NOMO-1 (cell line): ENCODE measurements around the gene CTR9.

Experiments used
- DNase-seq, 2 experiments: peaks; one replicate each; lab custom pipeline; 2025; ENCODE audit not compliant: unreplicated experiment in 2 of 2; lab: John Stamatoyannopoulos, UW

The CTR9 gene

GRCh38 chr11:10742460-10743208, 8.4 kb upstream of the CTR9 start:
- no peak for DNase-seq

DNA sequence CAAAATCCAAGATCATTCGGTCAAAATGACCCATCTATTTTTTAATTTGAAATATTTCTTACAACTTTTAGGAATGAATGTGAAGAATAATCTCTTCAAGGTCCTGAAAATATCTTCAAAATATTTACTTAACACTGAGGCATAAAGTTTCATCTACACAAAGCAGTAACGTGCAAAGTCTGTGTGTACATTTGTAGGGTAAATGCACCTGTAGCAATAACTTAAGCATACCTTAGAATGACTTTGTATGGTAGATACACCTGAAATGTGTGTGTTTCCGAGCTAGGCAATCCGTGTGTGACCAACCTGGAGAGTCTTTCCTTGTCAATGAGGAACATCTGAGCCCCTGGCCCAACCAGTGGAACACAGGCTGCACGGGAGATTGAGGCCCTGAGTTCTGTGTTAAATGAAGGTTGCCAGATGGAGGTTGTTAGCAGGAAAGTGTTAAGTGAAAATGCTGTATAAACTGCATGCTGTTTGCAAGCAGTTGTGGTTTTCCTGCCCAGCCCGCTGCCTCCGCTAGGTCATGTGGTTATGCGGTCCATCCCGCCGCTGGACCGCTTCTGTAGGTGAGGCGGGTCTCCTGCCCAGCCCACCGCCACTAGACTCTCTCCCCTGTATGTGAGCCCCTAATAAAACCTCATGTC, 7.6 kb upstream of the CTR9 start:
- peak in 1 of 2 experiments; percentile 7 for DNase-seq

DNA sequence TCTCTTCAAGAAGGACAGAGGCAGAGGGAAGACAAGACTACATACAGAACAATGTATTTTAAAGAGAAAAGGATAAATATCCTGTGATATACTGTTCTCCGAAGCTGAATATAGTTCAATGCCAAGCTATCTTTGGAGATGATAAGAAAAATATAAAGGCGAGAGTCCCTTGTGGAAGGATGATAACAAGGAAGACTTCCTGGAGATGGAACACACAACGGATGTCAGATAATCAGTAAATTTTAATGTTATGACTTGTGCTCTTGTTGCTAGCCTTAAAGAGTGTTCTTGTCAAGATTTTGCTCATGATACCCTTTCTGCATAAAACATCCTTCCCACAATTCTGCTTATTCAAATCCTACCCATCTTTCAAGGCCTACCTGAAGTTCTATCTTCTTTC, 6.8 kb upstream of the CTR9 start:
- no peak for DNase-seq

DNA sequence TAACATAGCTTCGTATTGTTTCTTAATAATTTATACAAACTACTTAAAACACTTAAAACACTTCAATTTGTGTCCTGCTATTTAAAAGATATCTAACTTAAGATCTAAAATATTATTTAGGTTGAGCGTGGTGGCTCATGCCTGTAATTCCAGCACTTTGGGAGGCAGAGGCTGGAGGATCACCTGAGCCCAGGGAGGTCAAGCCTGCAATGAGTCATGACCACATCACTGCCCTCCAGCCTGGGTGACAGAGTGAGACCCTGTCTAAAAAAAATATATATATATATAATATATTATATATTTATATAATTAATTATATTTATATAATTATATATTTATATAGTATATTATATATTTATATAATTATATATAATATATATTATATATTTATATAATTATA, 4.2 kb upstream of the CTR9 start:
- no peak for DNase-seq

GRCh38 chr11:10747733-10748132, 3.3 kb upstream of the CTR9 start:
- no peak for DNase-seq

DNA sequence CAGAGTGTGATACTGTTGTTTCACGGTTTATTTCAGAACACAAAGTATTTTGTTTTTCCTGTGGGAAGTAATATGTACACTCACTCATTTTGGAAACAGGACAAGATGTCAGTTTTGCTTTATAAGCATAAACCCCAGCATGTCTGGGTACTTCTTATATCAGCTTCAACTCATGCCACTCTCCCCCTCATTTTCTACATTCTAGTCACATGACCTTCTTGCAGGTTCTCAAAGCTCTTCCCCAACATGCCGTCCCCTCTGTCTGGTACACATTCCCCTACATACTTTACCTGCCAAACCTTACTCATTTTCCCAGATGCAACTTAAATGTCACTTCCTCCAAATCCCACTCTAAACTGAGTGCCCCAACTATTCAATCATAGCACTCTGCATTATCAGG, 1.6 kb upstream of the CTR9 start:
- no peak for DNase-seq

GRCh38 chr11:10751581-10751940, 515 bp downstream of the CTR9 start:
- DNase-seq, result peak in 1 of 2 experiments; percentile 21

DNA sequence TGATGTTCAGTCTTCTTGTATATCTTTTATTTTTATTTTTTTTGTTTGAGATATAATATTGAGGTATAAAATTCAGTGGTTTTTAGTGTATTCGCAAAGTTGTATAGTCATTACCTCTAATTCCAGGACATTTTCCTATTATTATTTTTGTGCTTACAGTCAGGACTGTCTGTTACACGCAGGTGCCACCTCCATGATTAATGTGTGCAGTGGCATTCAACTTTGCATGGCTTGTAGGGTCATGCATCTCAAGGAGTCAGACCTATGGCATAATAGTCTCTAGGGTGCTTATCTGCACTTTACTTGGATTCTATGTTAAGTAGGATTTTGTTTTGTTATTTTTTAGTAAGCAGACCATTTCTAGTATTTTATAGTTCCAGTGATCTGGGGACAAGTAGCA, 1.0 kb downstream of the CTR9 start:
- DNase-seq, result peak in 1 of 2 experiments; percentile 3

DNA sequence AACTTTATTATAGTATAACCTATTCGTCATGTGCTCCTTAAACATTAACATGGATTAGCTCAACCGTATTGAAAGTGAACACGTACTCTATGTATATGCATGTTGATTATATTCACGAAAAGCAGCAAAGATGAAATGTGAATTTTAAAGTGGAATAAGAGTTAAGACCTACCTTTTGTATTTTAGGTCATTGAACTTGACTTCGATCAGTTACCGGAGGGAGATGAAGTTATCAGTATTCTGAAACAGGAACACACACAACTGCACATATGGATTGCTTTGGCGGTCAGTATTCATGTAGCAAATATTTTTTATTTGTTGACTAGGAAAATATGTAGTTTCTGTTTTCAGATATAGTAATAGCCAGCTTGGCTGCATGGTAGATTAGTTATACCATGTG, 1.4 kb downstream of the CTR9 start:
- DNase-seq, result no peak

GRCh38 chr11:10758957-10759356, 7.9 kb downstream of the CTR9 start:
- peak in 1 of 2 experiments; percentile 20 for DNase-seq

DNA sequence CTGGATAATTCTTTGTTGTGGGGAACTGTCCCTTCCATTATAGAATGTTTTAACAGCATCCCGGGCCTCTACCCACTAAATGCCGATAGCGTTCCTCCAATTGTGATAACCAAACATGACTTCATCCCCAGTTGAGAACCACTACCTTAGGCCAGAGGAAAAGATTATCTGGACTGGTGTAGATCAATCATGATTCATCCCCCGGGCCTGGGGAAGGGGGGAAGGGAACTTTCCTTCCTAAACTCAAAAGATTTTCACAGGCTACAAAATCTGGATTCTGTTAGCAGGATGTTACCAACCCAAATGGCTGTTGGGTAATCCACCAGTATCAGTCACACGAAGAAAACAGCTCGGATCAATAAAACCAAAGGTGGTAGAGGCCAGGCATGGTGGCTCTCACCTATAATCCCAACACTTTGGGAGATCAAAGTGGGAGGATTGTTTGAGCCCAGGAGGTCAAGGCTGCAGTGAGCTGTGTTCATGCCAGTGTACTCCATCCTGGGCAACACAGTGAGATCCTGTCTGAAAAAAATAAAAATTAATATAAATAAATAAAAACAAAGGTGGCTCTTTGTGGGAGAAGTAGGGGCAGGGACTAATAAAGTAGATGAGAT, 10.1 kb downstream of the CTR9 start:
- DNase-seq, result no peak

DNA sequence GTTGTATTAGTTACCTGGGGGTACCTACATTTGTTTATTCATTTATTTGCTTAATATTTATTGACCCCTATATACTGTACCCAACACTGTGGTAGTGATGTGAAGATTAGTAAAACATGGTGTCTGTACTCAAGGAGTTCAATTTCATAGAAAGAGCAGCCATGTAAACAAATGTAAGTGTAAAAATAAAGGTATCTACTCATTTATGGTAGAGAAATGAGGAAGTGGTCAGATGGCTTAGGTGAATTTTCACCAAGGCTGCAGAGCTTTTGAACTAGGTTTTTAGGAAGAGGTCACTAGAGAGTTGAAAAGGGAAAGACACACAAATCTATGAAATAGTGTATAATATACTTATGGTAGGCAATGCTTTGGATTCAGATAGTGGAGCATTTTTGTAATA, 11.1 kb downstream of the CTR9 start:
- peak; percentile 29 to 71 for DNase-seq

DNA sequence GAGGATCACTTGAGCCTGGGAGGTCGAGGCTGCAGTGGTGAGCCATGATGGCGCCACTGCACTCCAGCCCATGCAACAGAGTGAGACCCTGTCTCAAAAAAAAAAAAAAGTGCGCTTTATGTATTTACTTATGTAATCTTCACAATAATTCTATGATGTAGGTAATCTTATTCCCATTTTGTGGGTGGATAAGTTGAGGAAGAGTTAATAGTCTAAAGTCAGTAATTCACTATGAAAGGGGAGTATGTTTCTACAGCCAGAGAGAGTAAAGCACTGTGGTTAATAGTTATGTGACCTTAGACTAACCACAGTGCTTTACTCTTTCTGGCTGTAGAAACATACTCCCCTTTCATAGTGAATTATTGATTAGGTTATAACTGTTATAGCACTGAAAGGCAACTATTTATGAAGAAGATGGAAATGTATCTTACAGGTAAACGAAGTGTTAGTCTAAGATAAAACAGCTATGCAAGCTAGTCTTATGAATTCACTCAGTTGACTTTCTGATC, 11.9 kb downstream of the CTR9 start:
- no peak for DNase-seq

GRCh38 chr11:10763766-10764165, 12.7 kb downstream of the CTR9 start:
- no peak for DNase-seq

- no peak for DNase-seq
These were observed 13.4 kb downstream of the CTR9 start for GRCh38 chr11:10764412-10764811.

DNA sequence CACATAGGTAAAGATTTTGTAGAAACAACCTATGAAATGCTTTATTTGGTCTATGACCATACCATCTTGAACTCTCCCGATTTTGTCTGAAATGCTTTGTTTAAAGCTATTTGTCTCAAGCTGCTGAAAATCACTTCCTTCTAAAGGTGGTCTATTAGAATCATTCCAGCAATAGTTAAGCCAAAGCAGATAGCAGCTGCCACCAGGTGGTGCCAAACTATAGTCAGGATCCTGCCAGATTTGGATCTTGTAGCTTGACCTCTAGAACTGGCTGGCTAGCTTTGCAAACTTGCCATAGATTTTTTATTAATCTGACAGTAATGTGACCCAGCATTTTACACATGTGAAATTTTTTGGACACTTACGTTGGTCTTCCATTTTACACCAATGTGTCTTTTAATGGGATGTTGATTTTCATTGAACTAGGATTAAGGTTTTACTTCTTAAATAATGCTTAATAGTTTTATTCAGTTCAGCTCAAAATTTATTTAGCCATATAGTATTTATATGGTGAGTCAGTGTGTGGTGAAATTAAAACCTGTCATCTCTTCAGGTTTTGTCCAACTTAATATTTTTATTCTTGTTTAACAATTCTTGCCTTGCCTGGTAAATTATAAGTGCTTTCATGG, 19.7 kb downstream of the CTR9 start:
- DNase-seq, result peak in 1 of 2 experiments; percentile 32

- DNase-seq, result no peak
These were observed 20.4 kb downstream of the CTR9 start for GRCh38 chr11:10771457-10771856.

DNA sequence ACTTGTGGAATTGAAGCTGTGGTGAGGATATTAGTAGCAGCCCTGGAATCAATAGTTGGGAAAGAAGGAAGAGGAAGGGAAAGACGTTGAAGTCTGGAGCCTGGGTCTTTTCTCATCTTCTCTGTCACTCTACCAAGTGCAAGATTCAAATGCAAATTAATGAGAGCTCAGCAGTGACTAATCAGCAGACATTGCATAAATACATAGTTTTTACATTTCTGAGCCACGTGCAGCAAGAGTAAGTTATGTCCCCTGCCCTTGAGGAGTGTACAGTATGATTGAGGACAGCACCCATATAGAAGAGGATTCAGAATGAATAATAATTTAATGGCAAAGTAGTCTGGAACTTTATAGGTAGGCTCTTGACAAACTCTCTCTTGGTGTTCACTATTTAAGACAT, 23.8 kb downstream of the CTR9 start:
- no peak for DNase-seq

GRCh38 chr11:10777393-10777793, 26.3 kb downstream of the CTR9 start:
- DNase-seq, result no peak

GRCh38 chr11:10777806-10778205, 26.8 kb downstream of the CTR9 start:
- peak; percentile 49 to 63 for DNase-seq

DNA sequence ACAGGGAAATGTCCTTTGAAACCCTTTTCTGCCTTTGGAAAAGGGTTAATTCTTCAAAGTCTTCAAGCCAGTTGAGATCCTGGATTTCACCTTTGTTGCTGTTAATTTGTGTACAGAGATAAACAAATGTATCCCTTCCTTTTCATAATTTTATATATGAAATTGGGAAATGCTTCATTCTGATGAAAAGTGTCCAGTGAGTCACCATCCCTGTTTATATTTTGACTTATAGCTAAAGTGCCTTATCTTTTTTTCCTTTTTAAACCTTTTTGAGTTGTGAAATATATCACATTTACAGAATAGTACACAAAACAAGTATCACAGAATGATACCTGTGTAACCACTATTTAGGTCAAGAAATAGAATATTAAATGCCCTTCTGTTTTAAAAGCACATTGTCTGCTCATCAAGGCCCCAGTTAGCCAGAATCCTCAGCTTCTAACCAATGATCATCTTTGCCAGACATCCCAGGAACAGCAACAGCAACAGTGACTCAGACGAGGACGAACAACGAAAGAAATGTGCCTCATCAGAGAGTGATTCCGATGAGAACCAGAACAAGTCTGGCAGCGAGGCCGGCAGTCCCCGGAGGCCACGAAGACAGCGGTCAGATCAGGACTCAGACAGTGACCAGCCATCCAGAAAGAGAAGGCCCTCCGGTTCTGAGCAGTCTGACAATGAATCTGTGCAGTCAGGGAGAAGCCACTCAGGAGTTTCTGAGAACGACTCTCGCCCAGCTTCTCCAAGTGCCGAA, 27.3 kb downstream of the CTR9 start:
- DNase-seq, result no peak
